NCI-H2196 treated with DMSO at 0.1 percent for 48 hours (cell line): Measurements from ENCODE around the gene CUTA.

ENCODE experiments used
- DNase-seq: peaks from one replicate; lab custom pipeline; 2025; ENCODE audit not compliant: unreplicated experiment; lab: John Stamatoyannopoulos, UW

The CUTA gene

DNA sequence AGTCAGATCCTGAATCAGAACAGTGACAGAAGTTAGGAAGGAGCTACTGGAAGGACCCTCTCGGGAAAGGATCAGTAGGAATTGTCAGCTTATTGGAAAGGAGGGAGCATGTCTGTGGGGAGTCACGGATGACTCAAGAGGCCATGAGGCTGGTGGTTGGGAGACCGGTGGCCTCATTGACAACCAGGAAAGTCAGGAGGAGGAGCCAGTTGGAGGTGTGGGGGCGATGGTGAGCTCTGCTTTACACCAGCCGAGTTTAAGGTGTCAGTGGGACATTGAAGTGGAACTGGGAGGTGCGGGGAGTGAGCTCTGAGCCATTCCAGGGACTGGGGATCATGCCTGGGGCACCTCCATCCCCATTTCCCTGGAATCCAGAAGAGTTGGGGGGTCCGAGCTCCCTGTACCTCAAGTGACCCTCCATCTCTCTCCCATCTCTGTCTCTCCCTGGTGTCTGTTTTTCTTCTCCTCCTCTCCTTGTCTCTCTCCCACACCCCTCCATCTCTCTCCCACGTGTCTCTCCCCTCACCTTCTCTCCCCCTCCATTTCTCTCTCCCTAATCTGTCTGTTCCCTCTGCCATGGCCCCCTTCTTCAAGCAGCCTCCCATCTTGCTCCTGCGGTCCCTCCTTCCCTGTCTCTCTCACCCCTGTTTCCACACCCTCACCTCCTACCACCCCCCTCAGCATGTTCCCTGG, 22.2 kb upstream of the CUTA start:
- DNase-seq = no peak

DNA sequence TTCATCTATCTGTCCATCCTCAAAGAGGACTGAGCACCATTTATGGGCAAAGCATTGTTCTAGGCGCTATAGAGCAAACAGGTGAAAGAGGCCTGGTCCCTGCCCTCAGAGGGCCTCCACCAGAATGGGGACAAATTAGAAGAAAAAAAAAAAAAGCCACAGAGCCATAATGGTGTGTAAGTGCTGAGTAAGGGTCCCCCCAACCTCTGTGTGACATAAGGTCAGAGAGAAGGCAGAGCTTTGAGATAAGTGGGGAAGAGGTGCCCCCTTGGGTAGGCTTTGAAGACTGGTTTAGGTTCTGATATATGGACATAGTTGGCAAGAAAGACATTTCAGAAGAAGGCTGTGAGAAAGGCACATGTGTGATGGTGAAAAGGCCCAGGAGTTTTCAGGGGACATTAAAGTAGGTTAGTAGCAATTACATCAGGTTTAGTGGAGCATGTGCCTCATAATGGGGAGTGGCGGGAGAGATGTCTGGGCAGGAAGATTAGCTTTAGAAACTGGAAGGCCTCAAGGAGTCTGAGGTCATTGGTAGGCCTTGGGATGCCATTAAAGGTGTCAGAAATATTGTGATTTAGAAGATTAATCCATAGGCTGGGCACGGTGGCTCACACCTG, 21.2 kb upstream of the CUTA start:
- no peak for DNase-seq

DNA sequence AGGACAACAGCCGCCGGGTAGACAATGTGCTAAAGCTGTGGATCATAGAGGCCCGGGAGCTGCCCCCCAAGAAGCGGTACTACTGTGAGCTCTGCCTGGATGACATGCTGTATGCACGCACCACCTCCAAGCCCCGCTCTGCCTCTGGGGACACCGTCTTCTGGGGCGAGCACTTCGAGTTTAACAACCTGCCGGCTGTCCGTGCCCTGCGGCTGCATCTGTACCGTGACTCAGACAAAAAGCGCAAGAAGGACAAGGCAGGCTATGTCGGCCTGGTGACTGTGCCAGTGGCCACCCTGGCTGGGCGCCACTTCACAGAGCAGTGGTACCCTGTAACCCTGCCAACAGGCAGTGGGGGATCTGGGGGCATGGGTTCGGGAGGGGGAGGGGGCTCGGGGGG, 19.8 kb upstream of the CUTA start:
- no peak for DNase-seq

DNA sequence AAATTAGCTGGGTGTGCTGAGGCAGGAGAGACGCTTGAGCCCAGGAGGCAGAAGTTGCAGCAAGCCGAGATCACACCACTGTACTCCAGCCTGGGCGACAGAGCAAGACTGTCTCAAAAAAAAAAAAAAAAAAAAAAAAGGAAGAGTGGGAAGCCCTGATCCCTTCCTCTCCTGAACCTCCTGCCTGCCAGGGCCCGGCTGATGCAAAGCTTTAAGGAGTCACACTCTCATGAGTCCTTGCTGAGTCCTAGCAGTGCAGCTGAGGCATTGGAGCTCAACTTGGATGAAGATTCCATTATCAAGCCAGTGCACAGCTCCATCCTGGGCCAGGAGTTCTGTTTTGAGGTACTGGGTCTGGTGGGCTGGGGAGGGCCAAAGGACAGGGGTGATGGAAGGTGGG, 17.1 kb upstream of the CUTA start:
- no peak for DNase-seq

DNA sequence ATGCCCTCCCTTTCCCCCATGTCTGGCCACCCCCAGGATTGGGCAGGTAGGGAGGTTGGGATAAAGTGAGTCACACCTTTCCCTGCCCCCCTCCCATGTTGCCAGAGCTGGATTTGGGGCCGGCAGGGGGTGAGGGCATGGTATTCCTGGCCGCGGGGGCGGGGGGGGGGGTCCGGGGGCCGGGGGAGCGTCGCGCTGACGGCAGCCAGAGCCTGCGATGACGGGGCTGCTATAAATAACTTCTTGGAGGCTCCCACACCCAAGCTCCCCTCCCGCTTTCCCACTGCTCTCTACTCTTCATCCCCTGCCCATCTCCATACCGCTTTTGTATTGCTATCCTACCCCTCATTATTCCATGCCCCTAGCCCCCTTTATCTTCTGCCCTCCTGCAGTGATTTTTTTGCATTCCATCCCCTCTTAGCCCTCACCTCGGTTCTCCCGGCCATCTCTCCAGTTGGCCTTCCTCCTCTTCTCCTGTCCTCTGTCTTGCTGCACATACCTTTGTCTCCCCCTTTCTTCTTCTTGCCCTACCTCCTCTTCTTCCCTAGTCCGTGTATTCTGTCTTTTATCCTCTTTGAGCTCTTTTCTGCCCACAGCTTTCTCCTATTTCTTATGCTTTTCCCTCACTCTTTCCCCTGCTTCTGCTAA, 15.8 kb upstream of the CUTA start:
- no peak for DNase-seq

GRCh38 chr6:33433001-33433543, 15.2 kb upstream of the CUTA start:
- no peak for DNase-seq

GRCh38 chr6:33432546-33432945, 14.6 kb upstream of the CUTA start:
- no peak for DNase-seq

- no peak for DNase-seq
Observed at GRCh38 chr6:33431880-33432541, 14.1 kb upstream of the CUTA start.

DNA sequence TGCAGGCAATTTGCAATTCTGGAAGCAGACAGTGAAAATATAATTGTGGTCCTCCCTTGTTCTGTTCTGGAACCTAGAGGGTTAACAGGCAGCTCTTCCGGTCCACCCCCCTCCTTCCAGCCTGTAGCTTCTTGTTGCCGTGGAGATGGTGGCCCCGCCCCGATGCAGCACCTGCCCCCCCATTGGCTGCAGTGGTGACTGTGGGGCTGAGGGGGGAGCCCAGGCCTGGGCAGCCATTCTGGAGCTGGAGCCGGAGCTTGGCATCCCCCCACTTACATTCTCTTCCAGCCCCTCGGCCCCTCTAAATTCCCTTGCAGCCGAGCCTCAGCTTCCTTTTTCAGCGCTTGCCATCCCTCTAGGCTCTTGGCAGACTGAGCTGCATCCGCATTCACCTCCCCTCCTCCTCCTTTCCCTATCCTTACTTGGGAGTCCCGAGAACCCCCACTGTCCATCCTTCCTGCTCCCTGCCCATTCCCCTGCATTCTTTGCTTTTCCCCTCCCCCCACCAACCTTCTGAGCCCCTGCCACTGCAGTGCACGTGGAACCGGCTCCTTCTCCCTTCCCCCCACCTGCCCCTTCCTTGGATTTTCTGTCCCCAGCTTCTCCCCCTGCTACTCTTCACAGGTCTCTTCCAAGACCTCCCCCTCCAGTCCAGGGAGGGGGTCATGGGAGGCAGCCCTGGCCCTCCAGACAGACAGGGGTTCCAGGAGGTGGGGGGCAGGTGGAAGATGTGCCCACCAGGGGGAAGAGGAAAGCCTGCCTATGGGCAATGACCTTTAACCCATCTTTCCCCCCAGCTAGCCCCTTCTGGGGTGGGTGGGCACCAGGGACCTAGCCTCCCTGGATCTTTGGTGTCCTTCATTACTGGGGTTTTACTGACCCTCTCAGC, 13.3 kb upstream of the CUTA start:
- peak; percentile 62 for DNase-seq

GRCh38 chr6:33430334-33430733, 12.4 kb upstream of the CUTA start:
- DNase-seq = no peak

- no peak for DNase-seq
Observed at GRCh38 chr6:33429750-33430052, 11.8 kb upstream of the CUTA start.

DNA sequence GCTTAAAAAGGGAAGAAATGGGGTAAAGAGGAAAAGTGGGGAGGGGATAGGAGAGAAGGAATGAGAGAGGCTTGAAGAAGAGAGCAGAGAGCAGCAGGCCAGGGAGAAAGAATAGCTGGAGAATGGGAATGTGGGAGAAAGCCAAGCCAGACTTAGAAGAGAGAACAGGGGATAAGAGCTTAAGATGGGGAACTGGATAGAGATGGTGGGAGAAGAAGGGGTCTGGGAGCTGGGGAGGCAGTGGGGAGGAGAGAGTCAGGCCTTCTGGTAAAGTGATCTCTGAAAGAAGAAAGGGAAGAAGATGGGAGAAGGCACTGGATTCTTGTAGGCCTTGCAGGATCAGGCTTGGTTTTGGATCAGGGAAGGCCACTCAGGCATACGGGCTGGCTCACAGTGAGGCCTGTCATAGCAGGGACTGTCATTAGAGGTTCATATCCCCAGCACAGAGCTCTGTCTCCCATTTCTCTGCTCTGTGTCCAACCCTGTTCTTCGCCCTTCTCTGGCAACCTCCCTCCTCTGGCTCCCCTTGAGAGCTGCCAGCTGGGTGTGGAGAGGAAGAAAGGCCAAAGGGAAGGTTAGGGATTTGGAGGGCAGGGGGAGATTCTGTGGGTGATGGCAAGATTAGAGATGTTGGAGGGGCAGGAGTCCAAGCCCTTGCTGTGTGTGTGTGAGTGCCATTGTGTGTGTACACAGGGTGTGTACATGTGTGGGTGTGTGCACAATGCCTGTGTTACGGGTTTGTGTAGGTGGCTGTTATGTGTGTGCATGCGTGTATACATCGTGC, 11.3 kb upstream of the CUTA start:
- no peak for DNase-seq

GRCh38 chr6:33428224-33428965, 10.5 kb upstream of the CUTA start:
- DNase-seq = no peak

DNA sequence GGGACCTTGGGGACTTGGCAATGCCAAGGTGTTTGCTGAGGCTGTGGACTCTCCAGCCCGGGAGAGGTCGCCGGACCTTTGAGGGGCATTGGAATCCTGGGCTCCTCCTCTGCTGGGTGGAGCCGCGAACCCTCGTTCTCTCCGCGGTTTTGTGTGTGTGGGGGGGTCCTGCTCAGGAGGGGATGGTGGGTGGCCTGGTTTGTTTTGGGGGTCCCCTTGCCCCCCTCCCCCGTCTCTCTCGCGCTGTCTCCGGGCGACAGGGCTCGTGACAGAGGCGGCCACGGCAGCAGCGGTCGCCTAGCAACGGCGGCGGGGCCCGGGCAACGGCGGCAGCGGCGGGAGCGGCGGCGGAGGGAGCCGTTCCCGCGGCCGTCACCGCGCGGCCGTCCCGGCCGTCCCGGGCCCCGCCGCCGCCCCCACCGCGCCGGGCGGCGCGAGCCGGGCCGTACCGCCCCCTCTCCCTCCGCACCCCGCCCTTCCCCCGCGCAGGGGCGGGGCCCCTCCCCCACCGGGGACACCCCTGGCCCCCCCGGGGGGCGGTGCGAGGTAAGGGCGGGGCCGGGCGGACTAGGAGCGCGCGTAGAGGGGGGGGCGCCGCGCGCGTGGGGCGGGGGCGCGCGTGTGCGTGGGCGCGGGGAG, 9.8 kb upstream of the CUTA start:
- no peak for DNase-seq

- DNase-seq = no peak
Observed at GRCh38 chr6:33426590-33427511, 8.9 kb upstream of the CUTA start.

GRCh38 chr6:33425668-33426577, 8.0 kb upstream of the CUTA start:
- peak; percentile 61 for DNase-seq
